HG02763 (cell line): Measurements from ENCODE around the gene C14orf93.

Experiments
- ATAC-seq: cut with Tn5 transposase; IDR thresholded peaks from one replicate; pipeline ENCODE4 v1.9.1; 2021; ENCODE audit warnings: mild to moderate bottlenecking, moderate library complexity; ENCODE audit not compliant: unreplicated experiment

C14orf93 gene

GRCh38 chr14:23047034-23047634 is 37.2 kb upstream of the C14orf93 start:
- ATAC-seq, result no peak

GRCh38 chr14:23045419-23046357 is 35.7 kb upstream of the C14orf93 start:
- ATAC-seq, result no peak

- ATAC-seq, result no peak
Measured at GRCh38 chr14:23044840-23045239, 34.9 kb upstream of the C14orf93 start.

- ATAC-seq, result no peak
Measured at GRCh38 chr14:23043754-23044153, 33.8 kb upstream of the C14orf93 start.

GRCh38 chr14:23043145-23043544 is 33.2 kb upstream of the C14orf93 start:
- no peak for ATAC-seq

- ATAC-seq, result no peak
Measured at GRCh38 chr14:23042162-23042965, 32.4 kb upstream of the C14orf93 start, which contains the start of gene PSMB11. PSMB11 (plus strand) TSS chr14:23042212; CDS start chr14:23042226, 14 bp downstream.

GRCh38 chr14:23041729-23042128 is 31.8 kb upstream of the C14orf93 start:
- no peak for ATAC-seq

- ATAC-seq, result no peak
Measured at GRCh38 chr14:23040100-23040499, 30.2 kb upstream of the C14orf93 start.

- no peak for ATAC-seq
Measured at GRCh38 chr14:23035303-23036144, 25.6 kb upstream of the C14orf93 start.

- ATAC-seq, result peak; percentile 94
Measured at GRCh38 chr14:23034498-23035302, 24.8 kb upstream of the C14orf93 start, which contains the start of gene PSMB5. PSMB5 (minus strand) TSS chr14:23034900; CDS start chr14:23034881, 19 bp downstream.

GRCh38 chr14:23033801-23034497 is 24.0 kb upstream of the C14orf93 start:
- ATAC-seq, result no peak

GRCh38 chr14:23033251-23033727 is 23.3 kb upstream of the C14orf93 start:
- ATAC-seq, result no peak

- no peak for ATAC-seq
Measured at GRCh38 chr14:23030936-23031335, 21.0 kb upstream of the C14orf93 start.

- ATAC-seq, result no peak
Measured at GRCh38 chr14:23028799-23029198, 18.9 kb upstream of the C14orf93 start.

GRCh38 chr14:23025151-23025814 is 15.3 kb upstream of the C14orf93 start:
- ATAC-seq, result no peak

GRCh38 chr14:23024612-23025075 is 14.7 kb upstream of the C14orf93 start:
- ATAC-seq, result no peak

GRCh38 chr14:23023795-23024152 is 13.8 kb upstream of the C14orf93 start:
- no peak for ATAC-seq
